Myocyte (in vitro differentiated cells): ENCODE results near the gene CKAP2L. TPM values are rescaled to one million over a fixed set of nuclear protein-coding genes. Genes with fewer than 3 reads are reported as not detected.

ENCODE experiments used
- total RNA-seq: library from RNA; depleted of rRNA; stranded (reverse); fragments of >200 nt; gene quantifications from 2 replicates; pipeline ENCODE4 v1.2.3, GENCODE V29; 2014

The CKAP2L gene
- total RNA-seq, 1 donor from 2014 or later, result 0.05 TPM

Other genes starting within 250 kb of the CKAP2L start
- 11.8 and 14.0 TPM in 2 replicates for gene POLR1B, start 222.1 kb downstream of the CKAP2L start, total RNA-seq
- 20.9 and 21.6 TPM in 2 replicates for gene CHCHD5, start 180.0 kb downstream of the CKAP2L start, total RNA-seq
- gene SLC20A1, start 118.7 kb downstream of the CKAP2L start, total RNA-seq, result 22.9 and 36.8 TPM in 2 replicates
- gene NT5DC4, start 43.6 kb downstream of the CKAP2L start, total RNA-seq, result not detected in 2 replicates
- not detected in 2 replicates for gene IL1A, start 19.9 kb upstream of the CKAP2L start, total RNA-seq
- not detected in 2 replicates for gene IL1B, start 72.2 kb upstream of the CKAP2L start, total RNA-seq
- not detected in 2 replicates for gene IL37, start 146.6 kb upstream of the CKAP2L start, total RNA-seq
- gene IL36G, start 213.4 kb upstream of the CKAP2L start, total RNA-seq, result not detected in 2 replicates
- gene IL36A, start 240.8 kb upstream of the CKAP2L start, total RNA-seq, result not detected in 2 replicates